RWPE2 (cell line): ENCODE measurements around the gene LYPD6.

ENCODE experiments used
- ATAC-seq: fragments of 200-7000 bp; cut with Tn5 transposase; 3 replicates; pipeline ENCODE4 v1.9.1; 2021; ENCODE audit warnings: low read depth
- DNase-seq: peaks from one replicate; pipeline ENCODE4 v3.0.0-alpha.2; 2020; ENCODE audit warnings: low spot score
- H3K27ac ChIP-seq: fragments of 450-650 bp; 2 replicates; pipeline ENCODE4 v1.5.1; 2017; ENCODE audit warnings: mild to moderate bottlenecking; ENCODE audit not compliant: poor library complexity, severe bottlenecking
- H3K27me3 ChIP-seq: fragments of 250-450 bp; sonication (Bioruptor Pico); 2 replicates; pipeline ENCODE4 v1.5.1; 2021; ENCODE audit warnings: mild to moderate bottlenecking, moderate library complexity; ENCODE audit not compliant: insufficient read depth, poor library complexity, severe bottlenecking
- H3K36me3 ChIP-seq: fragments of 250-450 bp; sonication (Bioruptor Pico); 2 replicates; pipeline ENCODE4 v1.5.1; 2020; ENCODE audit warnings: low read depth, mild to moderate bottlenecking, moderate library complexity
- H3K4me1 ChIP-seq: fragments of 250-450 bp; sonication (Bioruptor Pico); 2 replicates; pipeline ENCODE4 v1.5.1; 2021; ENCODE audit warnings: mild to moderate bottlenecking, moderate library complexity; ENCODE audit not compliant: insufficient read depth, poor library complexity, severe bottlenecking
- H3K4me3 ChIP-seq: fragments of 250-450 bp; sonication (Bioruptor Pico); 2 replicates; pipeline ENCODE4 v1.5.1; 2021; ENCODE audit warnings: mild to moderate bottlenecking, moderate library complexity; ENCODE audit not compliant: severe bottlenecking
- H3K9me3 ChIP-seq: fragments of 250-450 bp; sonication (Bioruptor Pico); 2 replicates; pipeline ENCODE4 v1.5.1; 2021; ENCODE audit warnings: mild to moderate bottlenecking, moderate library complexity; ENCODE audit not compliant: severe bottlenecking
- CTCF ChIP-seq: fragments of 450-650 bp; IDR thresholded peaks from one replicate; pipeline ENCODE4 v1.5.1; 2017; ENCODE audit warnings: mild to moderate bottlenecking, moderate library complexity; ENCODE audit not compliant: poor library complexity, severe bottlenecking

LYPD6 gene

GRCh38 chr2:149307014-149307413, 23.4 kb upstream of the LYPD6 start:
- no peak for ATAC-seq
- H3K36me3 ChIP-seq, result no peaks in the 10 kb centered on the region
- H3K27ac ChIP-seq, result no peak overlapping the region
- no peak for DNase-seq
- no peak for TF ChIP-seq CTCF
- H3K9me3 ChIP-seq, result no peaks in the 10 kb centered on the region
- no peaks in the 10 kb centered on the region for H3K27me3 ChIP-seq
- no peaks in the 10 kb centered on the region for H3K4me1 ChIP-seq
- H3K4me3 ChIP-seq, result no peak overlapping the region

- peaks cover 5% of the 10 kb centered on the region for H3K4me1 ChIP-seq
- no peaks in the 10 kb centered on the region for H3K9me3 ChIP-seq
- H3K36me3 ChIP-seq, result no peaks in the 10 kb centered on the region
- H3K4me3 ChIP-seq, result no peak overlapping the region
- ATAC-seq (no peak), DNase-seq (no peak)
- no peak for TF ChIP-seq CTCF
- H3K27ac ChIP-seq, result no peak overlapping the region
- H3K27me3 ChIP-seq, result no peaks in the 10 kb centered on the region
Observed at GRCh38 chr2:149310349-149310748, 20.0 kb upstream of the LYPD6 start.

GRCh38 chr2:149312039-149312438, 18.3 kb upstream of the LYPD6 start:
- DNase-seq, result no peak

GRCh38 chr2:149313512-149313972, 16.8 kb upstream of the LYPD6 start:
- ATAC-seq, result peak; percentile 74
- Histone ChIP-seq H3K4me1 (peaks cover 5% of the 10 kb centered on the region), H3K27me3 (no peaks in the 10 kb centered on the region), H3K36me3 (no peaks in the 10 kb centered on the region), H3K27ac (no peak overlapping the region), H3K4me3 (no peak overlapping the region), H3K9me3 (no peaks in the 10 kb centered on the region)
- peak; percentile 82 for TF ChIP-seq CTCF
- no peak for DNase-seq

More at GRCh38 chr2:149312039-149312438, 18.3 kb upstream of the LYPD6 start:
- ATAC-seq, result no peak
- TF ChIP-seq CTCF, result no peak
- Histone ChIP-seq H3K4me3 (no peak overlapping the region), H3K36me3 (no peaks in the 10 kb centered on the region), H3K4me1 (peaks cover 5% of the 10 kb centered on the region), H3K9me3 (no peaks in the 10 kb centered on the region), H3K27ac (no peak overlapping the region), H3K27me3 (no peaks in the 10 kb centered on the region)

GRCh38 chr2:149314687-149315086, 15.7 kb upstream of the LYPD6 start:
- H3K4me3 ChIP-seq, result no peak overlapping the region

More at GRCh38 chr2:149314687-149315086, 15.7 kb upstream of the LYPD6 start:
- Histone ChIP-seq H3K9me3 (no peaks in the 10 kb centered on the region), H3K27me3 (no peaks in the 10 kb centered on the region), H3K4me1 (peaks cover 5% of the 10 kb centered on the region), H3K36me3 (no peaks in the 10 kb centered on the region), H3K27ac (no peak overlapping the region)
- TF ChIP-seq CTCF, result no peak
- no peak for DNase-seq
- no peak for ATAC-seq
